Measurements from ENCODE around the gene DGCR2. TPM values are rescaled to one million over a fixed set of nuclear protein-coding genes. Genes with fewer than 3 reads are reported as not detected.

Gene DGCR2
- total RNA-seq, 4 donors from 2014 or later, result 29.5 to 62.4 (median 30.5) TPM

- no peak for TF ChIP-seq CTCF (IDR thresholded peaks at IDR 0.05)
- no peak for DNase-seq (ENCODE audit: low spot score)
- ATAC-seq (ENCODE audit: low FRiP score), result no peak
Measured at GRCh38 chr22:19120829-19121630, 1.2 kb downstream of the DGCR2 start.

GRCh38 chr22:19119949-19120348 lies 2.3 kb downstream of the DGCR2 start:
- ATAC-seq (ENCODE audit: low FRiP score) (no peak), DNase-seq (ENCODE audit: low spot score) (no peak)
- no peak for TF ChIP-seq CTCF (IDR thresholded peaks at IDR 0.05)

- no peak for ATAC-seq (ENCODE audit: low FRiP score)
- DNase-seq (ENCODE audit: low spot score), result no peak
- no peak for TF ChIP-seq CTCF (IDR thresholded peaks at IDR 0.05)
Measured at GRCh38 chr22:19118329-19118880, 3.8 kb downstream of the DGCR2 start.

- no peak for ATAC-seq (ENCODE audit: low FRiP score)
- no peak for TF ChIP-seq CTCF (IDR thresholded peaks at IDR 0.05)
- no peak for DNase-seq (ENCODE audit: low spot score)
Measured at GRCh38 chr22:19117111-19117512, 5.1 kb downstream of the DGCR2 start.

GRCh38 chr22:19115628-19116027 lies 6.6 kb downstream of the DGCR2 start:
- no peak for DNase-seq (ENCODE audit: low spot score)
- ATAC-seq (ENCODE audit: low FRiP score), result no peak
- no peak for TF ChIP-seq CTCF (IDR thresholded peaks at IDR 0.05)

- DNase-seq (ENCODE audit: low spot score) (no peak), ATAC-seq (ENCODE audit: low FRiP score) (no peak)
- TF ChIP-seq CTCF (IDR thresholded peaks at IDR 0.05), result no peak
Measured at GRCh38 chr22:19114984-19115552, 7.1 kb downstream of the DGCR2 start.

Measured in omental fat pad (tissue), 4 donors.